ENCODE data around the gene PLCB4.

DNA sequence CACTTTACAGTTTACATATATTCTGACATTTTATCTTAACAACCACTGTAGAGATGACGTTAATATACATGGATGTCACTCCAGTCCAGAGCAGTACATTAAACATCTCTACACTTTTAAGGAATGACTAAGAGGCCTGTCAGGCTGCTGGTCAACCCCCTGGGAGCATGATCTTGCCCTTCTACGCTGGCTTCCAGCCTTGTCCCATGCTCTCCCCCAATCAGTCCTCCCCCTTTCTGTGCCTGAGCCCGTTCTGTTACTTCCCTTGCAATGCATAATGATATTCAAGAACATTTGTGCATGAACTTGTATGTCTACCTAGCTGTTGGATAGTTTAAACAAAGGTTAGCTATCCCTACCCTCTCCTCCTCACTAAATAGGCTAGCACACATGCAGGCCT, 40.5 kb upstream of the PLCB4 start:
- TF ChIP-seq, protein P1, sequence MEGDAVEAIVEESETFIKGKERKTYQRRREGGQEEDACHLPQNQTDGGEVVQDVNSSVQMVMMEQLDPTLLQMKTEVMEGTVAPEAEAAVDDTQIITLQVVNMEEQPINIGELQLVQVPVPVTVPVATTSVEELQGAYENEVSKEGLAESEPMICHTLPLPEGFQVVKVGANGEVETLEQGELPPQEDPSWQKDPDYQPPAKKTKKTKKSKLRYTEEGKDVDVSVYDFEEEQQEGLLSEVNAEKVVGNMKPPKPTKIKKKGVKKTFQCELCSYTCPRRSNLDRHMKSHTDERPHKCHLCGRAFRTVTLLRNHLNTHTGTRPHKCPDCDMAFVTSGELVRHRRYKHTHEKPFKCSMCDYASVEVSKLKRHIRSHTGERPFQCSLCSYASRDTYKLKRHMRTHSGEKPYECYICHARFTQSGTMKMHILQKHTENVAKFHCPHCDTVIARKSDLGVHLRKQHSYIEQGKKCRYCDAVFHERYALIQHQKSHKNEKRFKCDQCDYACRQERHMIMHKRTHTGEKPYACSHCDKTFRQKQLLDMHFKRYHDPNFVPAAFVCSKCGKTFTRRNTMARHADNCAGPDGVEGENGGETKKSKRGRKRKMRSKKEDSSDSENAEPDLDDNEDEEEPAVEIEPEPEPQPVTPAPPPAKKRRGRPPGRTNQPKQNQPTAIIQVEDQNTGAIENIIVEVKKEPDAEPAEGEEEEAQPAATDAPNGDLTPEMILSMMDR (IDR thresholded peaks at IDR 0.05): no peak
- TF ChIP-seq POLR2AphosphoS5 (IDR thresholded peaks at IDR 0.05) (no peak), POLR2A (IDR thresholded peaks at IDR 0.05) (no peak)

Data from transverse colon (tissue), 4 donors.